Neural cell (in vitro differentiated cells): ENCODE data around the gene BIRC7. TPM values are rescaled to one million over a fixed set of nuclear protein-coding genes. Genes with fewer than 3 reads are reported as not detected.

ENCODE experiments used
- H2AFZ ChIP-seq: fragments of 200-600, 300-800 bp; sonication (generic), shearing (Covaris generic); 2 replicates; pipeline ENCODE4 v1.6.0; 2014; ENCODE audit warnings: low read depth, mild to moderate bottlenecking, antibody characterized with exemption, low read length, moderate library complexity
- H3F3A ChIP-seq: fragments of 200-600 bp; shearing (Covaris generic); 2 replicates; pipeline ENCODE4 v1.6.1; 2016; ENCODE audit warnings: mild to moderate bottlenecking, moderate library complexity, mixed read lengths, antibody characterized with exemption, low read length; ENCODE audit not compliant: insufficient read depth, poor library complexity, severe bottlenecking
- H3K27ac ChIP-seq: fragments of 200-600, 300-800 bp; sonication (generic), shearing (Covaris generic); 2 replicates; pipeline ENCODE4 v1.5.1; 2014; ENCODE audit warnings: mild to moderate bottlenecking, low read length, moderate library complexity
- H3K27me3 ChIP-seq: fragments of 300-800, 200-600 bp; sonication (generic), shearing (Covaris generic); 2 replicates; pipeline ENCODE4 v1.6.0; 2014; ENCODE audit warnings: mild to moderate bottlenecking, low read depth, low read length, moderate library complexity; ENCODE audit not compliant: insufficient read depth
- H3K36me3 ChIP-seq: fragments of 300-800, 200-600 bp; sonication (generic), shearing (Covaris generic); 2 replicates; pipeline ENCODE4 v1.5.1; 2014; ENCODE audit warnings: mild to moderate bottlenecking, antibody characterized with exemption, low read length, moderate library complexity; ENCODE audit not compliant: insufficient read depth
- H3K4me2 ChIP-seq: fragments of 300-800, 200-600 bp; sonication (generic), shearing (Covaris generic); 2 replicates; pipeline ENCODE4 v1.6.0; 2014; ENCODE audit warnings: mild to moderate bottlenecking, low read length
- H3K4me3 ChIP-seq: fragments of 300-800, 200-600 bp; sonication (generic), shearing (Covaris generic); 2 replicates; pipeline ENCODE4 v1.5.1; 2014; ENCODE audit warnings: mild to moderate bottlenecking, low read length, moderate library complexity
- H3K79me2 ChIP-seq: fragments of 200-600 bp; shearing (Covaris generic); replicated peaks from 2 replicates; pipeline ENCODE4 v1.6.0; 2014; ENCODE audit warnings: mild to moderate bottlenecking, low read length, moderate library complexity; ENCODE audit not compliant: insufficient read depth
- H3K9ac ChIP-seq: fragments of 300-800, 200-600 bp; sonication (generic), shearing (Covaris generic); 2 replicates; pipeline ENCODE4 v1.6.1; 2016; ENCODE audit warnings: mild to moderate bottlenecking, low read length, mixed read lengths
- H3K9me2 ChIP-seq: fragments of 200-600 bp; shearing (Covaris generic); 2 replicates; pipeline ENCODE4 v1.6.1; 2016; ENCODE audit warnings: mild to moderate bottlenecking, low read length, mixed read lengths; ENCODE audit not compliant: insufficient read depth
- H3K9me3 ChIP-seq: fragments of 200-600, 300-800 bp; sonication (generic), shearing (Covaris generic); 2 replicates; pipeline ENCODE4 v1.6.1; 2016; ENCODE audit warnings: mild to moderate bottlenecking, mixed run types, low read length, moderate library complexity, mixed read lengths
- H4K20me1 ChIP-seq: fragments of 200-600 bp; shearing (Covaris generic); 2 replicates; pipeline ENCODE4 v1.6.1; 2016; ENCODE audit warnings: mild to moderate bottlenecking, mixed run types; ENCODE audit not compliant: insufficient read depth
- CTCF ChIP-seq: fragments of 450-650 bp; IDR thresholded peaks from 2 replicates; pipeline ENCODE4 v1.5.1; 2014; ENCODE audit warnings: antibody characterized with exemption, mild to moderate bottlenecking, moderate library complexity; ENCODE audit not compliant: poor library complexity, severe bottlenecking
- EP300 ChIP-seq: fragments of 450-650 bp; conservative IDR thresholded peaks from 2 replicates; pipeline ENCODE4 v1.6.1; 2014; ENCODE audit warnings: antibody characterized with exemption, mild to moderate bottlenecking, moderate library complexity; ENCODE audit not compliant: poor library complexity, severe bottlenecking
- EZH2 ChIP-seq: fragments of 200-600, 300-800 bp; shearing (Covaris generic), sonication (generic); IDR thresholded peaks from 2 replicates; pipeline ENCODE4 v1.6.1; 2014; ENCODE audit warnings: antibody characterized with exemption, low read length, borderline replicate concordance, mild to moderate bottlenecking; ENCODE audit not compliant: insufficient read depth, poor library complexity, severe bottlenecking
- MXI1 ChIP-seq: fragments of 450-650 bp; conservative IDR thresholded peaks from 2 replicates; pipeline ENCODE4 v1.6.1; 2014; ENCODE audit warnings: antibody characterized with exemption, mild to moderate bottlenecking; ENCODE audit not compliant: poor library complexity, severe bottlenecking
- POLR2AphosphoS5 ChIP-seq: IDR thresholded peaks from 2 replicates; pipeline ENCODE4 v1.6.1; 2012
- RAD21 ChIP-seq: fragments of 450-650 bp; conservative IDR thresholded peaks from 2 replicates; pipeline ENCODE4 v1.6.1; 2014; ENCODE audit warnings: antibody characterized with exemption, mild to moderate bottlenecking, moderate library complexity
- REST ChIP-seq: IDR thresholded peaks from 2 replicates; pipeline ENCODE4 v1.6.1; 2012; ENCODE audit warnings: borderline replicate concordance
- SMC3 ChIP-seq: fragments of 450-650 bp; conservative IDR thresholded peaks from 2 replicates; pipeline ENCODE4 v1.6.1; 2014; ENCODE audit warnings: antibody characterized with exemption, mild to moderate bottlenecking, moderate library complexity; ENCODE audit not compliant: poor library complexity
- polyA plus RNA-seq: library from polyadenylated mRNA; depleted of rRNA; stranded (reverse); fragments of >200 nt; gene quantifications from 2 replicates; pipeline ENCODE4 v1.2.3, GENCODE V29; 2014

The BIRC7 gene
- polyA plus RNA-seq, 1 donor from 2014 or later: not detected

GRCh38 chr20:63278661-63279060 lies 43.0 kb downstream of the BIRC7 start:
- H4K20me1 ChIP-seq: no peaks in the 10 kb centered on the region
- H3F3A ChIP-seq: no peaks in the 10 kb centered on the region
- H3K27ac ChIP-seq: no peak overlapping the region
- H3K79me2 ChIP-seq: peaks cover 14% of the 10 kb centered on the region
- no peaks in the 10 kb centered on the region for H3K27me3 ChIP-seq
- no peak overlapping the region for H3K9ac ChIP-seq
- H3K9me2 ChIP-seq: no peaks in the 10 kb centered on the region
- TF ChIP-seq EZH2 (no peak), EP300 (no peak), CTCF (no peak)
- no peak overlapping the region for H2AFZ ChIP-seq
- no peaks in the 10 kb centered on the region for H3K36me3 ChIP-seq
- no peak overlapping the region for H3K4me3 ChIP-seq
- H3K4me2 ChIP-seq: no peak overlapping the region
- H3K9me3 ChIP-seq: no peaks in the 10 kb centered on the region

- Histone ChIP-seq H3K27me3 (no peaks in the 10 kb centered on the region), H2AFZ (no peak overlapping the region), H3K9me3 (no peaks in the 10 kb centered on the region), H3K4me2 (no peak overlapping the region), H3K4me3 (no peak overlapping the region), H3K9me2 (no peaks in the 10 kb centered on the region), H4K20me1 (no peaks in the 10 kb centered on the region), H3K9ac (no peak overlapping the region), H3K36me3 (no peaks in the 10 kb centered on the region), H3K79me2 (peaks cover 4% of the 10 kb centered on the region), H3K27ac (no peak overlapping the region), H3F3A (no peaks in the 10 kb centered on the region)
- no peak for TF ChIP-seq EP300
- no peak for TF ChIP-seq POLR2AphosphoS5
- no peak for TF ChIP-seq CTCF
- no peak for TF ChIP-seq SMC3
- no peak for TF ChIP-seq REST
- no peak for TF ChIP-seq MXI1
- no peak for TF ChIP-seq RAD21
These were observed 44.2 kb downstream of the BIRC7 start for GRCh38 chr20:63279931-63280330.
